AG09319 (cell line): Measurements from ENCODE around the gene NHSL1.

Source experiments
- DNase-seq: peaks from one replicate; pipeline ENCODE4 v3.0.0-alpha.2; 2010; ENCODE audit warnings: low read depth; ENCODE audit errors: extremely low read depth
- TF ChIP-seq, protein P1 (sequence below): IDR thresholded peaks from 2 replicates; pipeline ENCODE4 v1.5.1; 2011; ENCODE audit warnings: low read depth, mild to moderate bottlenecking, inconsistent platforms, low read length, moderate library complexity

Gene NHSL1

DNA sequence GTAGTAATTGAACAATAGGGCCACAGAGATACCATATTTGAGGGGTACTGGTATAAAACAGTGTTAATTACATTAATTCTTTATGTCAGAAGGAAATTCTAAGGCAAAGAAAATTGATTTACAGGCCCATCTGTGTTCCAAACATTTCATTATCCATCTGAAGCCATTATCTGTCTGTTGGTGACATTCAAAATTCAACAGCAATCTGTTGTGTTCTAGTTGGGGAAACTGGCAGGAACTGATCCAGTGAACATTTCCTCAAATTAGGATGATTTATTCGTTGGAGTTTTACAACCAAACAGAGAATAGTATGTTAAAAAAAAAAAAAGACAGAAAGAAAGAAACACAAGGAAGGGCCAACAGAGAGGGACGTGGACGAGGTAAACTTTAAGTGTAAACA, 65.2 kb downstream of the NHSL1 start:
- no peak for DNase-seq
- TF ChIP-seq, protein P1, sequence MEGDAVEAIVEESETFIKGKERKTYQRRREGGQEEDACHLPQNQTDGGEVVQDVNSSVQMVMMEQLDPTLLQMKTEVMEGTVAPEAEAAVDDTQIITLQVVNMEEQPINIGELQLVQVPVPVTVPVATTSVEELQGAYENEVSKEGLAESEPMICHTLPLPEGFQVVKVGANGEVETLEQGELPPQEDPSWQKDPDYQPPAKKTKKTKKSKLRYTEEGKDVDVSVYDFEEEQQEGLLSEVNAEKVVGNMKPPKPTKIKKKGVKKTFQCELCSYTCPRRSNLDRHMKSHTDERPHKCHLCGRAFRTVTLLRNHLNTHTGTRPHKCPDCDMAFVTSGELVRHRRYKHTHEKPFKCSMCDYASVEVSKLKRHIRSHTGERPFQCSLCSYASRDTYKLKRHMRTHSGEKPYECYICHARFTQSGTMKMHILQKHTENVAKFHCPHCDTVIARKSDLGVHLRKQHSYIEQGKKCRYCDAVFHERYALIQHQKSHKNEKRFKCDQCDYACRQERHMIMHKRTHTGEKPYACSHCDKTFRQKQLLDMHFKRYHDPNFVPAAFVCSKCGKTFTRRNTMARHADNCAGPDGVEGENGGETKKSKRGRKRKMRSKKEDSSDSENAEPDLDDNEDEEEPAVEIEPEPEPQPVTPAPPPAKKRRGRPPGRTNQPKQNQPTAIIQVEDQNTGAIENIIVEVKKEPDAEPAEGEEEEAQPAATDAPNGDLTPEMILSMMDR, result no peak

DNA sequence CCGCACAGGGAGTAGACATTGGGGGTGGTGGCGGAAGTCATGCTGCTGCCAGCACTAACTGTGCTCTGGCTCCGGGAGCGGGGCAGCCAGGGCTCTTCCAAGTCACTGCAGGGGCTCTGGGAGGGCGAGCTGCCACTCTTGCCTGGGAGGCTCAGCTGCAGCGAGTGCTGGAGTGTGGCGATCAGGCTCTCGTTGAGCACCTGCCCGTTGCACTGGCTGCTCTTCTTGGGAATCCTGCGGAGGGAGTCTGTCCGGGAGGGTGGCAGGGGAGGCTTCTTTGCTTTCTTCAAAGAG, 67.3 kb downstream of the NHSL1 start:
- TF ChIP-seq, protein P1, result no peak
- DNase-seq, result no peak

DNA sequence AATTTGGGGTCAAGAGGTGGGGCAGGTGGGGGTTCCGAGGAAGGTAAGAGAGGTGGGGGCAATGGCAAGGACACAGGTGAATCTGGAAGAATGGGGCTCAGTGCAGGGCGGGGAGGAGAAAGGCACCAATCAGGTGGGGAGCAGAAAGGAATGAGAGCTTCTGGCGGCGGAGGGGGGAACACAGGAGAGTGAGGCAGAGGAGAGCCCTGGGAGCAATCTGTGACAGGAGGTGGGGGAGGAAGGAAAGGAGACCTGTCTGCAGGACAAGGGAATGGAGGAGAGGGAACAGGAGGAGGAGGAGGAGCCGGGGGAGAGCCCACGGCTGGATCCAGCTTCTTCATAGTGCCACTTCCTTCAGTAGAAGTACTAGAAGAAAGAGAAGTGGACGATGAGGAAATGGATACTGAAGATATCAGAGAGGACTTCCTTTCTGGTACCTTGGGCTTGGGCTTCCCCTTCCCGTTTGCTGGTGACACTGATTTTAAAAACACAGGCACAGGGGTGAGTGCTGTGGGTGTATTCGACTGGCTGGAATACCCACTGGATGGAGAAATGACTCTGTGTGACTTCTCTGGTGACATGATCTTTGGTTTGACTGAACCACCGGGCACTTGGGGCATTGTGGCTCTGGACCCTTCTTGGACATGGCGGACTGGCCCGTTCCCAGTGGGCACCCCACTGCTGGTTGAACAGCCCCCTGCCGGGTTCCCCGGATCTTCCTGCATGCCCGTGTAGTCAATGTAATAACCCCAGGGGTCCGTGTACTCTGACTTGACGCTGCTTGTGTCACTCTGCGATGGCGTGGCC, 67.8 kb downstream of the NHSL1 start:
- TF ChIP-seq, protein P1, result no peak
- no peak for DNase-seq

DNA sequence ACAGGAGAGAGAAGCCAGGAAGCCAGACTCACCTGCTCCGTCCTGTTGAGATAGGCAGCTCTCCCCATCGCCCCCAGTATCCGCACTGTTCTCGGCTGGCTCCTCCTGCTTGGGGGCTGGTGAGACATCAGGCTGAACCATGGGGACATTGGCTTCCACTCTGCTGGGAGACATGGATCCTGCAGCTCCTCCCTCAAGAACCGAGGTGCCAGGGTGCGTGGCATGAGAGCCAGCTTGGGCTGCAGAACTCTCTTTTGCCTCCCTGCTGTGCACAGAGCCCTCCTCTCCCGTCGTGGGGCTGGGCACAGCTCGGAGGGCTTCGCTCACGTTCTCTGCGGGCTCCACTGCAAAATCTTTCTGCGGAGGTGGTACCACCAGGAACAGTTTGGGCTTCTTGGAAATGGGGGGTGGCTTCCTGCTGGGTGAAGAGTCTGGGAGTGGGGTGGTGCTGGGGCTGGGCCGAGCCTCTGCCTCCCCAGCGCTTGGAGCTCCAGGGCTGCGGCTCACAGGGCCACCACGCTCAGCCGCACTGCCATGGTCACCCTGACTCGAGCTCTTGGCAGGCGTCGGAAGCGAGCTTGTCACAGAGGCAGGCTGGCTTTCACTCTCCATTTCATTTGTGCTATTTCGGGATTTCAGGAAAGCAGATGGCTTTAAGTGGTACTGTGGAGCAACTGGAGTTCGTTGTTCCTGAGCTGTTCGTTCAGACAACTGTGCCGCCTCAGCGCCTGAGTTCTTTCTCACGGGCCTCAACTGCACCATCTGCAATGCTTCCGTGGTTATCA, 68.7 kb downstream of the NHSL1 start:
- DNase-seq, result no peak
- TF ChIP-seq, protein P1, result no peak

DNA sequence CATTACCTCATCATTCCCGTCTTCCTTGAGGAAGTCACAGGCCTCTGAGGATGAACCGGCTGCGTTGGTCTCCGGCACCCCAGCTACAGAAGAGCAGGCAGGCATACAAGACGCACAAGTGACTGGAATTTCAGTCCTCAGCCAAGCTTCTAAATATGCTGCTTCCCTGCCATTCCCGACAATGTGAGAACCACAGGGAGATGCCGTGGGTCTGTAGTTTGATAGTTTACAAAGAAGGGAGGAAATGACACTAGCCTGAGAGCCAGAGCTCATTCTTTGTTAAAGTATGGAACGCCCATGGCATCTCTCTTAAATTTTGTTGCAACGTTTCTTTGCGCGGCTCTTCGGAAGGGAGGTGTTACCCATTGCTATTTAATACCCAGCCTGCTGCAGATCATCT, 69.5 kb downstream of the NHSL1 start:
- TF ChIP-seq, protein P1, result no peak
- DNase-seq, result no peak

DNA sequence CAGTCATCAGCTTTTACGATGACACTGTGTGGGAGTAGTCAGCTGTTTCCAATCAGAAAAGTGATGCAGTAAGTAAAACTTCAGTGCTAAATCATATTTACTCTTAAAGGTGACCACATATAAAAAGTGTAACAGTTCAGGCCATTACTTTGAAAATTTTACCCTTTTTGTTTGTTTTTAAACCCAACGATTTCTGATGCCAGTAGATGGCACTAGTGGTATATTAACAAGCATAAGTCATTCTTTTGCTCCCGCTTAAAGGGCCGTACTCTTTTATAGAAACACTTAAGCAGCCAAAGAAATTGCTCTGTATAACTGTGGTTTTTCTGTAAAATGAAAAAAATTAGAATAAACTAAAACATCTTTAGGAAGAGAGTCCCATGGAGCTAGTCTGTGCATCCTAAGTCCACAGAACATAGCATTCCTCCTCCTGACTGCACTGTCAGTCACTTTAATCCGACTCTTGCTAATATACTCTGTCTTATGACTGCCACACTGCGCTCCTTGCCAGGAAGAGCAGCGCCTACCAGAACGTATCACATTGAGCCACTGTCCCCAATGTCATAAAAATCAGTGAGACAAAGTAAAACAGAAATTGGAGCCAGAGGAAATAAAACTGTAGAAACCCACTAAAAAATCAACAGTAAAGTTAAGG, 70.2 kb downstream of the NHSL1 start:
- TF ChIP-seq, protein P1, result peak; percentile 61

DNA sequence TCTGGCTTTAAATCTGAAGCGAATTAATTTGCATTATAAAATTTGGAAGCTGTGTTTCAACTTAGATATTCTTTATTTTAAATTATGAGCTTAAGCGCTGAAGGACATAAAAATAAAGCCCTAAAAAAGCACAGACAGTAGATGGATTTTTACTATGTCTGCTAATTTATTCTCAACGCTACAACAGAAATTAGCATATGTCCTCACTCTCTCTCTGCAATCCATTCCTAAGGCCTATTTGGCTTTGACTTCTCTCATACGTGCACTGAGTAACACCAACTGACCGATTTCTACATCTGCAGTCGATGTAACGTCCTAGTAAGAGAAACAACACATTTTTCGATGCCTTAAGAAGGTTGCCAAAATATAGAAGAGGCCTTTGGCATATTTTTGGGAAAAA, 71.6 kb downstream of the NHSL1 start:
- DNase-seq, result no peak
- TF ChIP-seq, protein P1, result no peak

More for the DNA sequence above, 70.2 kb downstream of the NHSL1 start:
- DNase-seq, result no peak
